Natural killer cell (primary cell): Measurements from ENCODE around the gene DNTT. TPM values are rescaled to one million over a fixed set of nuclear protein-coding genes. Genes with fewer than 3 reads are reported as not detected.

Experiments used
- ATAC-seq, 3 donors: fragments of 150-1000 bp in 2 of 3; fragments of 200-7000 bp in 1 of 3; cut with Tn5 transposase; 1 replicate in 1 of 3; 2 replicates in 2 of 3; pipeline ENCODE4 v1.10.0; 2021; ENCODE audit warnings: mild to moderate bottlenecking in 2 of 3, moderate library complexity in 2 of 3
- DNase-seq, 2 donors: peaks; one replicate each; pipeline versions ENCODE4 v3.0.0 to v3.0.0-alpha.2; 2013 to 2021; ENCODE audit warnings: mixed read lengths in 1 of 2
- H3K27ac ChIP-seq: one replicate; pipeline ENCODE4 v1.5.1; 2013; ENCODE audit warnings: mild to moderate bottlenecking, low read length
- H3K27me3 ChIP-seq: one replicate; pipeline ENCODE4 v1.6.1; 2013; ENCODE audit warnings: low read length; ENCODE audit not compliant: control insufficient read depth, insufficient read depth
- H3K36me3 ChIP-seq: one replicate; pipeline ENCODE4 v1.6.1; 2013; ENCODE audit warnings: low read length; ENCODE audit not compliant: control insufficient read depth, insufficient read depth
- H3K4me1 ChIP-seq: one replicate; pipeline ENCODE4 v1.6.1; 2013; ENCODE audit warnings: low read length; ENCODE audit not compliant: control insufficient read depth, insufficient read depth
- H3K4me3 ChIP-seq: one replicate; pipeline ENCODE4 v1.5.1; 2013; ENCODE audit warnings: low read length
- H3K9me3 ChIP-seq: one replicate; pipeline ENCODE4 v1.6.1; 2013; ENCODE audit warnings: low read length; ENCODE audit not compliant: control insufficient read depth, insufficient read depth
- H3K27ac Mint-ChIP-seq, 2 donors: one replicate each; pipeline ENCODE4 v1.8.0; 2022; ENCODE audit warnings: mild to moderate bottlenecking in 2 of 2, mixed read lengths in 2 of 2, moderate library complexity in 1 of 2
- H3K27me3 Mint-ChIP-seq, 2 donors: one replicate each; pipeline ENCODE4 v1.8.0; 2022; ENCODE audit warnings: low read depth in 2 of 2, mixed read lengths in 2 of 2
- H3K36me3 Mint-ChIP-seq: one replicate; pipeline ENCODE4 v1.8.0; 2022; ENCODE audit warnings: mixed read lengths
- H3K4me1 Mint-ChIP-seq, 2 donors: one replicate each; pipeline ENCODE4 v1.8.0; 2022; ENCODE audit warnings: mixed read lengths in 2 of 2
- H3K4me3 Mint-ChIP-seq: one replicate; pipeline ENCODE4 v1.8.0; 2022; ENCODE audit warnings: mild to moderate bottlenecking, moderate library complexity, mixed read lengths
- H3K9me3 Mint-ChIP-seq, 2 donors: one replicate each; pipeline ENCODE4 v1.8.0; 2022; ENCODE audit warnings: mixed read lengths in 2 of 2
- WGBS: methylation state at CpG from one replicate; pipeline ENCODE4 v1.1.7; 2013; ENCODE audit warnings: missing lambda C conversion rate; ENCODE audit not compliant: insufficient coverage; 5-methylcytosine and 5-hydroxymethylcytosine counted together
- intact Hi-C: fragments of 100-400 bp; cut with micrococcal nuclease; formaldehyde crosslinking; loops from one replicate; pipeline ENCODE4 v1.14.2; 2022
- total RNA-seq, 4 donors: library from RNA; stranded (reverse); fragments of 120-200 nt in 1 of 4; gene quantifications; one replicate each; pipeline versions ENCODE4 v1.2.3 to v1.2.4, GENCODE V29; 2013 to 2022
- TF ChIP-seq, protein P1 (sequence below): fragments of 200-600 bp; IDR thresholded peaks from one replicate; pipeline ENCODE4 v1.8.0; 2022; ENCODE audit warnings: antibody characterized with exemption

Gene DNTT
- total RNA-seq, 3 donors from 2014 or later (not counting 1 experiment from before 2014, with no cell fraction given) = not detected

DNA sequence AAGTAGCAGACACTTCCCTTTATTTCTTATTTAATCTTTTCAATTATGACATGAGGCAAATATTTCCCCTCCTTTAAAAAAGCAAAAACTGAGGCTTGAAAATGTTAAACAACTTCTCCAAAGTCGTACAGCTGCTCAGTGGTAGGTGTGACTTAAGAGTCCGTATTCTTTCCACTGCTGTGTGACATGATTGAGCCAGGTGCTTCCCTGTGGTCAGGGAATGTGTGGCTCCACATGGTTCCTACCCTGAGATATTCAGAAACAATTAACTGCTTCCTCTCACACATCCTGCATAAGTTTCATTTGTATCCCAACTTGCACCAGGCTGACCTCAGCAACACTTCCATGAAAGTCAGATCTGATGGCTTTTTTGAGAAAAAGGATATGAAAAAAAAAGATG lies 41.0 kb downstream of the DNTT start:
- TF ChIP-seq, protein P1, sequence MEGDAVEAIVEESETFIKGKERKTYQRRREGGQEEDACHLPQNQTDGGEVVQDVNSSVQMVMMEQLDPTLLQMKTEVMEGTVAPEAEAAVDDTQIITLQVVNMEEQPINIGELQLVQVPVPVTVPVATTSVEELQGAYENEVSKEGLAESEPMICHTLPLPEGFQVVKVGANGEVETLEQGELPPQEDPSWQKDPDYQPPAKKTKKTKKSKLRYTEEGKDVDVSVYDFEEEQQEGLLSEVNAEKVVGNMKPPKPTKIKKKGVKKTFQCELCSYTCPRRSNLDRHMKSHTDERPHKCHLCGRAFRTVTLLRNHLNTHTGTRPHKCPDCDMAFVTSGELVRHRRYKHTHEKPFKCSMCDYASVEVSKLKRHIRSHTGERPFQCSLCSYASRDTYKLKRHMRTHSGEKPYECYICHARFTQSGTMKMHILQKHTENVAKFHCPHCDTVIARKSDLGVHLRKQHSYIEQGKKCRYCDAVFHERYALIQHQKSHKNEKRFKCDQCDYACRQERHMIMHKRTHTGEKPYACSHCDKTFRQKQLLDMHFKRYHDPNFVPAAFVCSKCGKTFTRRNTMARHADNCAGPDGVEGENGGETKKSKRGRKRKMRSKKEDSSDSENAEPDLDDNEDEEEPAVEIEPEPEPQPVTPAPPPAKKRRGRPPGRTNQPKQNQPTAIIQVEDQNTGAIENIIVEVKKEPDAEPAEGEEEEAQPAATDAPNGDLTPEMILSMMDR = no peak
- 56% methylated on average over 2 of the region's 2 CpGs for WGBS
- intact Hi-C loops = no loop called here
- ATAC-seq (no peak), DNase-seq (no peak)
- Mint-ChIP-seq H3K9me3 (peaks cover 2 to 8% of the 10 kb centered on the region in 2 donors), H3K27me3 (peaks cover 13 to 27% of the 10 kb centered on the region in 2 donors), H3K4me1 (no peaks in the 10 kb centered on the region), H3K36me3 (no peaks in the 10 kb centered on the region), H3K4me3 (no peak overlapping the region), H3K27ac (no peak overlapping the region)
- Histone ChIP-seq H3K4me3 (no peak overlapping the region), H3K9me3 (no peaks in the 10 kb centered on the region), H3K27me3 (no peaks in the 10 kb centered on the region), H3K27ac (no peak overlapping the region), H3K36me3 (no peaks in the 10 kb centered on the region), H3K4me1 (no peaks in the 10 kb centered on the region)

DNA sequence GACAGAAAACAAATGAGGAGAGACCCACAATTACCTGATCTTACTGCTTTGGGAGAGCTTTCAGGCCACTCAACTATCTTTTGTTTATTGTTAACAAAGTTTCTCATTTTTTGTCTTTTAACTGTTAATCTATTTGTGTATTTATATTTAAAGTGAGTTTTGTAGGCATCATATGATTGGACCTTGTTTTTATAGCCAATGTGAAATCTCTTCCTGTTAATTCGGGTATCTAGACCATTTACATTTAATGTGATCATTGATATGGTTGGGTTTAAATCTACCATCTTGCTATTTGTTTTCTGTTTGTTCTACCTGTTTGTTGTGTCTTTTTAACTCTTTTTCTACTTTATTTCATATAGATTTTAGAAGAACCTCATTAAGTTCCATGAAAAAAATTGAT lies 42.1 kb downstream of the DNTT start:
- H3K4me1 ChIP-seq = no peaks in the 10 kb centered on the region
- Mint-ChIP-seq H3K4me3 (no peak overlapping the region), H3K4me1 (no peaks in the 10 kb centered on the region), H3K36me3 (no peaks in the 10 kb centered on the region), H3K27me3 (peaks cover 13 to 27% of the 10 kb centered on the region in 2 donors), H3K27ac (no peak overlapping the region), H3K9me3 (peaks cover 2 to 8% of the 10 kb centered on the region in 2 donors)
- intact Hi-C loops = no loop called here
- H3K27ac ChIP-seq = no peak overlapping the region
- H3K36me3 ChIP-seq = no peaks in the 10 kb centered on the region
- H3K27me3 ChIP-seq = no peaks in the 10 kb centered on the region
- H3K9me3 ChIP-seq = no peaks in the 10 kb centered on the region
- ATAC-seq (no peak), DNase-seq (no peak)
- no CpG with 5 or more reads among the region's 1 CpG for WGBS
- H3K4me3 ChIP-seq = no peak overlapping the region
- TF ChIP-seq, protein P1 = no peak

DNA sequence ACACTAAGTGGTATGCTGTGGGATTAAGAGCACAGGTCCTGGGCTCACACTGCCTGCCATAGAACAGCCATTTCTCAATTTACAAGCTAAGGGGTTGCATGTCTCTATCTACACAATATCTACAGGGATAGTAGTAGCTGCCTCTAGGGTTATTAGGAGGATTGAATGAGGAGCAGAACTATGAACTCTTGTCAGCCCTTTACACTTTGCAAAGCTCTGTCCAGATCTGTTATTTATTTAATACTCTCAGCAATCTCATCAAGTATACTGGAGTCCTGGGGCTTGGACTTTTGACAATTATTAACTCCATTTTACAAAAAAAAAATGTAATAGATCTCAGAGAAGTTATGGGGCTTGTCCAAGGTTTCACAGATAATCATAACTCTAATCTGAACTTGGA lies 47.8 kb downstream of the DNTT start:
- DNase-seq (no peak), ATAC-seq (no peak)
- Mint-ChIP-seq H3K27me3 (peaks cover 6 to 26% of the 10 kb centered on the region in 2 donors), H3K4me1 (no peaks in the 10 kb centered on the region), H3K36me3 (no peaks in the 10 kb centered on the region), H3K9me3 (no peaks in the 10 kb centered on the region), H3K4me3 (no peak overlapping the region), H3K27ac (no peak overlapping the region)
- Histone ChIP-seq H3K27me3 (no peaks in the 10 kb centered on the region), H3K4me3 (no peak overlapping the region), H3K9me3 (no peaks in the 10 kb centered on the region), H3K4me1 (no peaks in the 10 kb centered on the region), H3K36me3 (no peaks in the 10 kb centered on the region), H3K27ac (no peak overlapping the region)
- intact Hi-C loops = no loop called here
- TF ChIP-seq, protein P1 = no peak

DNA sequence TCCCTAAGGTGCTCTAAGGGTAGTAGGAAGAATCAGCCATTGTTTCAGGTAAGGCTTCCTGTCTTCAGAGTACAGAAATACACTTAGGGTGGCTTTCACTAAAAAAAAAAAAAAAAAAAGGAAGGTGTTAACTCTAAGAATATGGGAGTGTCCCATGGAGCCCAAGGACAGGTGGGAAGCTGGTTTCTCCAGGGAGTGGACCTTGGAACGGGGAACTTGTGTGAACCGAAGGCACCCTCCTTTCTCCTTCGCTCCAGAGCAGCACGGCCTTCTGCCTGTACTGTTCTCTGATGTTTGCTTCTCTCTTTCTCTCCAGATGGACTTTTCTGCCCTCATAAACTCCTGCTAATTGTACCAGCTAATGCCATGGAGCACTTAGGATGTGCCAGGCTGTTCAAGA lies 48.3 kb downstream of the DNTT start:
- Histone ChIP-seq H3K27ac (no peak overlapping the region), H3K4me1 (no peaks in the 10 kb centered on the region), H3K27me3 (no peaks in the 10 kb centered on the region), H3K9me3 (no peaks in the 10 kb centered on the region), H3K4me3 (no peak overlapping the region), H3K36me3 (no peaks in the 10 kb centered on the region)
- no peak for DNase-seq
- Mint-ChIP-seq H3K4me3 (no peak overlapping the region), H3K36me3 (no peaks in the 10 kb centered on the region), H3K9me3 (no peaks in the 10 kb centered on the region), H3K4me1 (no peaks in the 10 kb centered on the region), H3K27me3 (peaks cover 8 to 26% of the 10 kb centered on the region in 2 donors), H3K27ac (no peak overlapping the region)
- intact Hi-C loops = no loop called here
- TF ChIP-seq, protein P1 = no peak
- no peak for ATAC-seq
- 72% methylated on average over 4 of the region's 4 CpGs for WGBS
